H9 (cell line): ENCODE measurements around the gene SMS. TPM values are rescaled to one million over a fixed set of nuclear protein-coding genes. Genes with fewer than 3 reads are reported as not detected.

Source experiments
- DNase-seq: peaks from one replicate; pipeline ENCODE4 v3.0.0-alpha.2; 2017
- H2AFZ ChIP-seq: one replicate; pipeline ENCODE4 v1.6.1; 2013; ENCODE audit warnings: mild to moderate bottlenecking, low read length, control low read depth, moderate library complexity
- H2AK5ac ChIP-seq: 2 replicates; pipeline ENCODE4 v1.6.1; 2013; ENCODE audit warnings: low read length, control low read depth, mixed read lengths; ENCODE audit not compliant: insufficient read length
- H2BK120ac ChIP-seq: one replicate; pipeline ENCODE4 v1.6.1; 2013; ENCODE audit warnings: low read depth, mild to moderate bottlenecking, low read length, control low read depth, inconsistent platforms; ENCODE audit not compliant: poor library complexity, severe bottlenecking
- H2BK12ac ChIP-seq: 2 replicates; pipeline ENCODE4 v1.6.1; 2013; ENCODE audit warnings: low read length, control low read depth, mixed read lengths, low read depth; ENCODE audit not compliant: insufficient read length
- H2BK15ac ChIP-seq: 2 replicates; pipeline ENCODE4 v1.6.1; 2013; ENCODE audit warnings: low read depth, low read length, control low read depth
- H2BK20ac ChIP-seq: one replicate; pipeline ENCODE4 v1.6.1; 2013; ENCODE audit warnings: low read depth, mild to moderate bottlenecking, low read length, control low read depth, inconsistent platforms; ENCODE audit not compliant: poor library complexity, severe bottlenecking
- H2BK5ac ChIP-seq: 2 replicates; pipeline ENCODE4 v1.6.1; 2013; ENCODE audit warnings: low read length, control low read depth, mixed read lengths; ENCODE audit not compliant: insufficient read length
- H3K14ac ChIP-seq: 2 replicates; pipeline ENCODE4 v1.6.1; 2013; ENCODE audit warnings: low read length, control low read depth; ENCODE audit not compliant: insufficient read depth
- H3K18ac ChIP-seq: 2 replicates; pipeline ENCODE4 v1.6.1; 2013; ENCODE audit warnings: low read depth, mild to moderate bottlenecking, mixed read lengths, low read length, control low read depth; ENCODE audit not compliant: insufficient read length
- H3K23ac ChIP-seq: 2 replicates; pipeline ENCODE4 v1.6.1; 2013; ENCODE audit warnings: low read length, control low read depth, mixed read lengths, low read depth; ENCODE audit not compliant: insufficient read length
- H3K23me2 ChIP-seq: 2 replicates; pipeline ENCODE4 v1.6.1; 2013; ENCODE audit warnings: low read depth, mild to moderate bottlenecking, mixed read lengths, low read length, control low read depth; ENCODE audit not compliant: insufficient read length, poor library complexity, severe bottlenecking
- H3K27ac ChIP-seq: 2 replicates; pipeline ENCODE4 v1.5.1; 2013; ENCODE audit warnings: low read length, control low read depth, mixed read lengths, low read depth; ENCODE audit not compliant: insufficient read length
- H3K27me3 ChIP-seq: 2 replicates; pipeline ENCODE4 v1.6.1; 2013; ENCODE audit warnings: low read length, control low read depth, inconsistent platforms; ENCODE audit not compliant: insufficient read depth
- H3K4ac ChIP-seq: 2 replicates; pipeline ENCODE4 v1.6.1; 2013; ENCODE audit warnings: low read depth, mild to moderate bottlenecking, control low read depth, inconsistent platforms, low read length, moderate library complexity
- H3K4me1 ChIP-seq: 2 replicates; pipeline ENCODE4 v1.6.1; 2013; ENCODE audit warnings: low read length, control low read depth, inconsistent platforms; ENCODE audit not compliant: insufficient read depth
- H3K4me2 ChIP-seq: 2 replicates; pipeline ENCODE4 v1.6.1; 2013; ENCODE audit warnings: low read length, control low read depth, mixed read lengths; ENCODE audit not compliant: insufficient read length, insufficient read depth
- H3K56ac ChIP-seq: 2 replicates; pipeline ENCODE4 v1.6.1; 2013; ENCODE audit warnings: low read depth, mild to moderate bottlenecking, mixed read lengths, low read length, control low read depth; ENCODE audit not compliant: insufficient read length
- H3K79me1 ChIP-seq: 2 replicates; pipeline ENCODE4 v1.6.1; 2013; ENCODE audit warnings: low read depth, mild to moderate bottlenecking, moderate library complexity, low read length, control low read depth, inconsistent platforms; ENCODE audit not compliant: insufficient read depth, poor library complexity, severe bottlenecking
- H3K79me2 ChIP-seq: 2 replicates; pipeline ENCODE4 v1.6.1; 2013; ENCODE audit warnings: low read length, control low read depth, inconsistent platforms; ENCODE audit not compliant: insufficient read depth
- H3K9ac ChIP-seq: 2 replicates; pipeline ENCODE4 v1.6.1; 2013; ENCODE audit warnings: low read length, control low read depth, mixed read lengths; ENCODE audit not compliant: insufficient read length; ENCODE audit errors: extremely low read depth
- H3K9me3 ChIP-seq: one replicate; pipeline ENCODE4 v1.6.1; 2013; ENCODE audit warnings: low read depth, low read length, inconsistent platforms; ENCODE audit not compliant: control insufficient read depth
- H3T11ph ChIP-seq: one replicate; pipeline ENCODE4 v1.6.1; 2013; ENCODE audit warnings: mild to moderate bottlenecking, low read length, control low read depth, inconsistent platforms
- H4K20me1 ChIP-seq: one replicate; pipeline ENCODE4 v1.6.1; 2013; ENCODE audit not compliant: control insufficient read depth, insufficient read length, insufficient read depth
- H4K5ac ChIP-seq: 2 replicates; pipeline ENCODE4 v1.6.1; 2013; ENCODE audit warnings: low read depth, mild to moderate bottlenecking, mixed read lengths, low read length, control low read depth; ENCODE audit not compliant: insufficient read length
- H4K8ac ChIP-seq: replicated peaks from 2 replicates; pipeline ENCODE4 v1.6.1; 2013; ENCODE audit warnings: low read length, control low read depth, mixed read lengths, low read depth; ENCODE audit not compliant: insufficient read length
- H4K91ac ChIP-seq: 2 replicates; pipeline ENCODE4 v1.6.1; 2013; ENCODE audit warnings: low read depth, mild to moderate bottlenecking, moderate library complexity, mixed read lengths, low read length, control low read depth; ENCODE audit not compliant: insufficient read length
- H3K27ac Mint-ChIP-seq, 3 experiments: 2 replicates in 2 of 3; 3 replicates in 1 of 3; pipeline ENCODE4 v1.8.0; 2020 to 2021; ENCODE audit warnings: mixed read lengths in 3 of 3, mild to moderate bottlenecking in 1 of 3, moderate library complexity in 1 of 3
- H3K27me3 Mint-ChIP-seq: 2 replicates; pipeline ENCODE4 v1.8.0; 2021; ENCODE audit warnings: low read depth, mild to moderate bottlenecking, moderate library complexity, mixed read lengths
- H3K36me3 Mint-ChIP-seq, 3 experiments: 2 replicates in 2 of 3; 3 replicates in 1 of 3; pipeline ENCODE4 v1.8.0; 2020 to 2021; ENCODE audit warnings: low read depth in 3 of 3, mixed read lengths in 3 of 3; ENCODE audit not compliant: insufficient read depth in 1 of 3
- H3K4me1 Mint-ChIP-seq, 2 experiments: 2 replicates each; pipeline ENCODE4 v1.8.0; 2020; ENCODE audit warnings: mixed read lengths in 2 of 2
- H3K4me3 Mint-ChIP-seq, 2 experiments: 2 replicates in 1 of 2; 3 replicates in 1 of 2; pipeline ENCODE4 v1.8.0; 2020 to 2021; ENCODE audit warnings: mild to moderate bottlenecking in 2 of 2, mixed read lengths in 2 of 2, moderate library complexity in 1 of 2
- H3K9me3 Mint-ChIP-seq, 2 experiments: 2 replicates in 1 of 2; 3 replicates in 1 of 2; pipeline ENCODE4 v1.8.0; 2020; ENCODE audit warnings: mild to moderate bottlenecking in 2 of 2, mixed read lengths in 2 of 2, moderate library complexity in 1 of 2
- WGBS: extraction: QIAGEN DNeasy Blood & Tissue Kit; methylation state at CpG from one replicate; pipeline ENCODE4 v1.1.7; 2013; ENCODE audit warnings: missing lambda C conversion rate, low lambda C conversion rate, mixed read lengths; ENCODE audit not compliant: insufficient read length; ENCODE audit errors: extremely low coverage; 5-methylcytosine and 5-hydroxymethylcytosine counted together
- total RNA-seq: library from RNA; stranded (reverse); gene quantifications from 2 replicates; pipeline ENCODE4 v1.2.1, GENCODE V29; 2021
- TF ChIP-seq, protein P1 (sequence below): fragments of 200-600 bp; sonication (generic); conservative IDR thresholded peaks from 3 replicates; pipeline ENCODE4 v1.8.0; 2021; ENCODE audit warnings: antibody characterized with exemption, mild to moderate bottlenecking

The SMS gene
- total RNA-seq, 1 experiment from 2014 or later = 415 TPM

DNA sequence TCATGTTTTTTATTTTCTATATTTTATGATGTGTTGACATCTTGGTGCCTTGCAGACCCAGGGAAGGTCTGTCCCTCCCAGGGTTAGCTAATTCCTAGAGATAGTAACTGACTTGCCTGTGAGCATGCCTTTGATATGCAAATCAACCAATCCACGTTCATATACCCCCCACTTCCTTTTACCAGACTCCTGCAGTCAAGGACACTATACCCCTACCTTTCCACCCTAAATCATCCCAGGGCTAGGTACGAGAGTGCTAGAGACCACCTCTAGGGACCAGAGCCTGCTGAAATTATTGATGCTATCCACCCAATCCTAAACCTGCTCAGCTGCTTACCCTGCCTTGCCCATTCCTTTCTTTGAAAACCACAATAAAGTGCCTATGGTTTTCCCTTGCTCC, 84.1 kb downstream of the SMS start:
- WGBS = no CpG with 5 or more reads among the region's 2 CpGs
- H3K23ac ChIP-seq = no peak overlapping the region
- no peaks in the 10 kb centered on the region for H3K9me3 ChIP-seq
- Mint-ChIP-seq H3K4me3 (no peak overlapping the region), H3K27me3 (peaks cover 4% of the 10 kb centered on the region), H3K9me3 (peaks cover 9 to 48% of the 10 kb centered on the region in 2 experiments; a peak in 4 of 5 replicates), H3K36me3 (peaks cover 0 to 4% (median 0%) of the 10 kb centered on the region in 3 experiments; a peak in 2 of 7 replicates), H3K4me1 (peaks cover 19 to 21% of the 10 kb centered on the region in 2 experiments), H3K27ac (no peak overlapping the region)
- H3K18ac ChIP-seq = no peak overlapping the region
- no peak overlapping the region for H3K56ac ChIP-seq
- no peak overlapping the region for H3K27ac ChIP-seq
- no peak overlapping the region for H2AFZ ChIP-seq
- H3K14ac ChIP-seq = no peak overlapping the region
- no peak overlapping the region for H4K91ac ChIP-seq
- no peak overlapping the region for H3T11ph ChIP-seq
- TF ChIP-seq, protein P1, sequence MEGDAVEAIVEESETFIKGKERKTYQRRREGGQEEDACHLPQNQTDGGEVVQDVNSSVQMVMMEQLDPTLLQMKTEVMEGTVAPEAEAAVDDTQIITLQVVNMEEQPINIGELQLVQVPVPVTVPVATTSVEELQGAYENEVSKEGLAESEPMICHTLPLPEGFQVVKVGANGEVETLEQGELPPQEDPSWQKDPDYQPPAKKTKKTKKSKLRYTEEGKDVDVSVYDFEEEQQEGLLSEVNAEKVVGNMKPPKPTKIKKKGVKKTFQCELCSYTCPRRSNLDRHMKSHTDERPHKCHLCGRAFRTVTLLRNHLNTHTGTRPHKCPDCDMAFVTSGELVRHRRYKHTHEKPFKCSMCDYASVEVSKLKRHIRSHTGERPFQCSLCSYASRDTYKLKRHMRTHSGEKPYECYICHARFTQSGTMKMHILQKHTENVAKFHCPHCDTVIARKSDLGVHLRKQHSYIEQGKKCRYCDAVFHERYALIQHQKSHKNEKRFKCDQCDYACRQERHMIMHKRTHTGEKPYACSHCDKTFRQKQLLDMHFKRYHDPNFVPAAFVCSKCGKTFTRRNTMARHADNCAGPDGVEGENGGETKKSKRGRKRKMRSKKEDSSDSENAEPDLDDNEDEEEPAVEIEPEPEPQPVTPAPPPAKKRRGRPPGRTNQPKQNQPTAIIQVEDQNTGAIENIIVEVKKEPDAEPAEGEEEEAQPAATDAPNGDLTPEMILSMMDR = no peak
- H4K8ac ChIP-seq = no peak overlapping the region
- no peaks in the 10 kb centered on the region for H3K23me2 ChIP-seq
- no peak overlapping the region for H2BK5ac ChIP-seq
- no peaks in the 10 kb centered on the region for H3K79me1 ChIP-seq
- DNase-seq = no peak
- no peak overlapping the region for H3K4me2 ChIP-seq
- no peaks in the 10 kb centered on the region for H3K79me2 ChIP-seq
- H2BK15ac ChIP-seq = no peak overlapping the region
- H3K27me3 ChIP-seq = no peaks in the 10 kb centered on the region
- no peak overlapping the region for H3K4ac ChIP-seq
- H2BK12ac ChIP-seq = no peak overlapping the region
- no peak overlapping the region for H2BK20ac ChIP-seq
- no peak overlapping the region for H4K5ac ChIP-seq
- peaks cover 3% of the 10 kb centered on the region; the same call in 1 of the 2 replicates for H3K4me1 ChIP-seq
- H3K9ac ChIP-seq = no peak overlapping the region
- no peaks in the 10 kb centered on the region for H4K20me1 ChIP-seq
- no peak overlapping the region for H2BK120ac ChIP-seq
- H2AK5ac ChIP-seq = no peak overlapping the region
